NCI-H82 (cell line): ENCODE data around the gene CYTH1.
"Not testable (repeated sequence)": the region's sequence is repeated elsewhere in the genome, so short reads cannot be mapped to it uniquely, and the experiment has no call there.

Experiments used
- DNase-seq: peaks from one replicate; lab custom pipeline; 2025; lab: John Stamatoyannopoulos, UW

The CYTH1 gene

GRCh38 chr17:78759203-78759968 is 22.7 kb downstream of the CYTH1 start:
- DNase-seq: no peak

GRCh38 chr17:78753316-78754250 is 28.5 kb downstream of the CYTH1 start:
- DNase-seq: no peak

DNA sequence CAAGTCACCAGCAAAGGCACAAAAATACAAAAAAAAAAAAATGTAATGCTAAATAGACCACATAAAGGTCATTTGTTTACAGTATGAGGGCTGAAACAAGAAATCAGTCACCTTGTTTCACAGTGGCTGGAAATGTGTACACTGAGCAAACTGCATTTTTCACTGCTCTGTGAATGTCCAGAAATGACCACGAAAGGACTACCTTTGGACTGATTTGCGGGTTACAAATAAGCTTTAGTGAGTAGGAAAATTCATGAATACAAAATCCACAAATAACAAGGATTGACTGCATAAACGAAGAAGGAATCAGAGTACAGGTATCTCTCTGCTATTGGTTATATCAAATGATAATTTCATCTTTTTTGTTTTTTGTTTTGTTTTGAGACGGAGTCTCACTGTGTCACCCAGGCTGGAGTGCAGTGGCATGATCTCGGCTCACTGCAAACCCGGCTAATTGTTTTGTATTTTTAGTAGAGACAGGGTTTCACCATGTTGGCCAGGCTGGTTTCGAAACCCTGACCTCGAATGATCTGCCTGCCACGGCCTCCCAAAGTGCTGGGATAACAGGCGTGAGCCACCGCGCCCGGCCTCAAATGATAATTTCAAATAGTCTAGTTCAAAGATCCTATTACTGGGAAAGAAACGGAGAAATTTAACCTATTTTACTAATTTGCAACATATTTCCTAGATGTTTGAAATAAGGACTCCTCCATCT is 30.5 kb downstream of the CYTH1 start:
- DNase-seq: no peak

DNA sequence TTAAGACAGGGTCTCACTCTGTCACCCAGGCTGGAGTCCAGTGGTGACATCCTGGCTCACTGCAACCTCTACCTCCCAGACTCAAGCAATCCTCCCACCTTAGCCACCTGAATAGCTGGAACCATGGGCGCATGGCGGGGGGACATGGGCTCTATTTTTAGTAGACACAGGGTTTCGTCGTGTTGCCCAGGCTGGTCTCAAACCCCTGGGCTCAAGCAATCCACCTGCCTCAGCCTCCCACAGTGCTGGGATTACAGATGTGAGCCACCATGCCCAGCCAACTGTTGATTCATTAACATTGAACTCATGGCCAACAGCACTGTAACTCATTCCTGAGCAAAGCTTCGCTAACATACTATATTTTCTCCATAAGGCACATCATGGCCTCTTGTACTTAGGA is 31.1 kb downstream of the CYTH1 start:
- DNase-seq: not testable (repeated sequence)

DNA sequence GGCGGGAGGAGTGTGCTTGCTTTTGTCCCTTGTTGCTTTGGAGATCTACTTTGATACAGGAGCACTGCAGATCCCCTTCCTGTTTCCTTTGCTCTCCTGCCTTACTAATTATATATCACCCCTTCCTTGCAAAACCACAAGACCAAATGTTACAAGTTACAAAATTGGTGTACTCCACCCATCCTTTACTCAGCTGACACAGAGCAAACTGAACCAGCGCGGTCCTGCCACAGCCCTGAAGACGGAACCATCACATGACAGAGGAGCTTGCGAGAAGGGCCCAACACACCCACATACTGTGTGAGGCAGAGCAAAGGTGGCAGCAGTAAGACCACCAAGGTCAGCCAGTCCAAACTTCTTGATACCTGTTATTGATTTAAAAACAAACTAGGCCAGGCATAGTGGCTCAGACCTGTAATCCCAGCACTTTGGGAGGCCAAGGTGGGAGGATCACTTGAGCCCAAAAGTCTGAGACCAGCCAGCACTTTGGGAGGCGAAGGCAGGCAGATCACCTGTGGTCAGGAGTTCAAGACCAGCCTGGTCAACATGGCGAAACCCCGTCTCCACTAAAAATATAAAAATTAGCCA is 33.2 kb downstream of the CYTH1 start:
- DNase-seq: no peak

DNA sequence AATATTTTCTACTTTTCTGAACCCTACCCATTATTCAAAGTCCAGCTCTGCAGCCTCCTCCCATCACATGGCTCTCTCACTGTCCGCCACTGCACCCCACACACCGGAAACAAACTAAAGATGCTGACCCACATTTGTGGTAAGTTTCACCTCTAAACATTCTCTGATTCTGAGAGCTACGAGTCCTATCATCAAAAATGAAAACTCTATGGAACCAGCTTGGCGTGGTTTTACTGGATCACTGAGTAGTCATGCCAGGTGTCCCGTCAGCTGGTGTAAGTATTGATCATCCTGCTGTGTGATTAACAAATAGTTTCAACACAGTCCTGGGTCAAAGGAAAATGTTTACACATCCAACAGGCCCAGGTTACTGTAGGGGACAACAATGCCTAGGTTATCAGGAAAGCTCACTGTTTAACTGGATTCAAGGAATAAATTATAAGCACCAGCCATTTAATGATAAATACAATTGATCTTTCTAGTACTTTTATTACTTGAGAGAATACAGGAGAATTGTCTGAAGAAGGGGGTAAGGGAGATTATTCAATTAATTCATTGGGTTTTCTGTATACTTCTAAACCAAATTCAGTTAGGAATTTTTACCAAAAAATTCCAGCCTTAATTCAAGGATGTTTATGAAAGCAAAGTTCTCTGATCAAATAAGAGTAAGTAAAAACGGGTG is 33.9 kb downstream of the CYTH1 start:
- no peak for DNase-seq

DNA sequence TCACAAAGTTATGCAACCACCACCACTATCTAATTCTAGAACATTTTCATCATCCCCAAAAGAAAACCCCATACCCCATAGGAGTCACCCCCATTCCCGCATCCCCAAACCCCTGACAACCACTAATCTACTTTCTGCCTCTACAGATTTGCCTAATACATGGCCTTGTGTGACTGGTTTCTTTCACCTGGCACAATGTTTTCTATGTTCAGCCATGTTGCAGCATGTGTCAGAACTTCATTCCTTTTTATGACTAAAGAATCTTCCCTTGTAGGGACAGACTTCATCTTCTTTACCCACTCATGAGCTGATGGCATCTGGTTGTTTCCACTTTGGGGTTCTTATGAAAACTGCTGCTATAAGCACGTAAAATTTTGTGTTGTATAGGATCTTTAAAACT is 34.6 kb downstream of the CYTH1 start:
- DNase-seq: no peak

DNA sequence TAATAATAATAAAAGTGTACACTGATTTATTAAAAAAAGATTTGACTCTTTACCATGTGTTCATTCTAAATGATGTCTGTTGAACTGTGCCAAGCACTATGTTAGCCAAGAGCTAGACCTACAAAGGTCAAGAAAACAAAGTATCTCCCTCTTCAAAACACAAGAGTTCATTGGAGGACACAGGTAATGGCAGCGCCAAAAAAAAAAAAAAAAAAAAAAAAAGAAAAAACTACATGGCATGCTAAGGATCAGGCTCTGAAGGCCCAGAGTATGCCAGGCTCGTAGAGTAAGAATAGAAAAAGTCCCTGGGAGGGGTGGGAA is 35.2 kb downstream of the CYTH1 start:
- no peak for DNase-seq

GRCh38 chr17:78746263-78746948 is 35.7 kb downstream of the CYTH1 start:
- no peak for DNase-seq

DNA sequence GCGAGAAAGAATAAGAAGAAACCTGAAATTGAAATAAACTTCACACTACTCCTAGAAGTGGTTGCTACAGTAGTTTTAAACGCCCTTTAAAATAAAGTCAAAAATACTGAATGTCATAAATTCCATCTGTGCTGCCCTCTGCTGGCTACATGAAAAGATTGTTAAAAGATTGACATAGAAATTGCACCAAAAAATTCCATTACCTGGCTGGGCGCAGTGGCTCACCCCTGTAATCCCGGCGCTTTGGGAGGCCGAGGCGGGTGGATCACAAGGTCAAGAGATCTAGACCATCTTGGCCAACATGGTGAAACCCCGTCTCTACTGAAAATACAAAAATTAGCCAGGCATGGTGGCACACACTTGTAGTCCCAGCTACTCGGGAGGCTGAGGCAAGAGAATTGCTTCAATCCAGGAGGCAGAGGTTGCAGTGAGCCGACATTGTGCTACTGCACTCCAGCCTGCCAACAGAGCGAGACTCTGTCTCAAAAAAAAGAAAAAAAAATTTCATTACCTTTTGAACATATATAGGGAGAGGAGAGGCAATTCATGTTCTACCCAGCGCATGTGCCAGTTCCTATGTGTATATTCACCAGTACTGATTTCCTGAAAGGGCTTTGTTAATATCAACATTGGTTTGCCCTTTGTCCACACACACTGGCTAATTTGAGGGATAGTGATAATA is 36.5 kb downstream of the CYTH1 start:
- peak; percentile 36 for DNase-seq

GRCh38 chr17:78742901-78743300 is 39.2 kb downstream of the CYTH1 start:
- DNase-seq: no peak

- no peak for DNase-seq
These were observed 40.3 kb downstream of the CYTH1 start for GRCh38 chr17:78741644-78742284.

DNA sequence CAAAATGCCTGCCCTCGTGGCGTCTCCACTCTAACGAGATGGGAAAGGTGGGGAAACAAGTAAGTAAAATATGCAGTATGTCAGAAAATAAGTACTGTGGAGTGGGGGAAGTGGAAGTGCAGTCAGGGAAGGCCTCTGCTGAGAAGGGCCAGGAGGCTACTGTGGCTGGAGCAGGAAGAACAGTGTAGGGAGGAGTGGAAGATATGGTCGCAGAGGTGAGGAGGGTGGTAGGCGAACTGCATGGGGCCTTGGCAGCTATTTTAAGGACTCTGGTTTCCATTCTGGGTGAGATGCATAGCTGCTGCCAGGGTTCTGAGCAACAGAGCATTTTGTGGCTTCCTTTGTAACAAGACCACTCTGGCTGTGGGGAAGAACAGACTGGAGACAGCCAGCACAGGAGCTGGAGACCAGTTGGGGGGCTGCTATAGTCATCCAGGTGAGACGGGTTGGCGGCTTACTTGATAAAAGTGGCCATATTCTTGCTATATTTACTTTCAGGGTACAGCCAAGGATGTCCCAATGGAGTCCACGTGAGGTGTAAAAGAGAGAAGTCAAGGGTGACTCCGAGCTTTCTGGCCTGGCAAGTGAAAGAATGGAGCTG is 42.6 kb downstream of the CYTH1 start:
- no peak for DNase-seq

- no peak for DNase-seq
These were observed 43.4 kb downstream of the CYTH1 start for GRCh38 chr17:78738698-78739097.

- no peak for DNase-seq
These were observed 43.8 kb downstream of the CYTH1 start for GRCh38 chr17:78738278-78738677.

GRCh38 chr17:78737332-78737731 is 44.7 kb downstream of the CYTH1 start:
- no peak for DNase-seq

DNA sequence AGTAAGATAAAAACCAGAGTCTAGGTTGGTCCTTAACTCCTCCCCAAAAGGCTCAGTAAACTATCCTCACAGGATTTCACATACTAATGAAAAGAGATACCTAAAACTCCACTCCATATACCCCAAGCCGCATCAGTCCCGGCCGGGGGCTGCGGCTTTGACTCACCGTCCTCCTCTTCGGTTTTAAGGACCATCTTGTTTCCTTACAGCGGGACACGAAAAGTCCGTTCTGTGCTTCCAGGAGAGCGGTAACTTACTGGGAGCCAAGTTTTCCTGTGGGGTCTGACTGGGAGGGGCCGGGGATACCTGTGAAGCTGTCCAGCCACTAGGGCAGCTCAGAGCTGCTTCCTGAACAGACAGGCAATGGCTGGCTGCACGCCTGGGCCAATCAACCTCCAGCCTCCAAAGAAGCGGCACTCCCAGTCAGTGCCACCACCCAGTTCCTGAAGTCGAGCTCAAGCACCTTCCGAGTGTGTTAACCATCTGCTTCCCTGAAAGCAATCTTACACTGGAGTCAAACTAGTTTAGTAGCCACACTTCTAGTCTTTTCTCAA is 45.5 kb downstream of the CYTH1 start:
- DNase-seq: peak; percentile 62

DNA sequence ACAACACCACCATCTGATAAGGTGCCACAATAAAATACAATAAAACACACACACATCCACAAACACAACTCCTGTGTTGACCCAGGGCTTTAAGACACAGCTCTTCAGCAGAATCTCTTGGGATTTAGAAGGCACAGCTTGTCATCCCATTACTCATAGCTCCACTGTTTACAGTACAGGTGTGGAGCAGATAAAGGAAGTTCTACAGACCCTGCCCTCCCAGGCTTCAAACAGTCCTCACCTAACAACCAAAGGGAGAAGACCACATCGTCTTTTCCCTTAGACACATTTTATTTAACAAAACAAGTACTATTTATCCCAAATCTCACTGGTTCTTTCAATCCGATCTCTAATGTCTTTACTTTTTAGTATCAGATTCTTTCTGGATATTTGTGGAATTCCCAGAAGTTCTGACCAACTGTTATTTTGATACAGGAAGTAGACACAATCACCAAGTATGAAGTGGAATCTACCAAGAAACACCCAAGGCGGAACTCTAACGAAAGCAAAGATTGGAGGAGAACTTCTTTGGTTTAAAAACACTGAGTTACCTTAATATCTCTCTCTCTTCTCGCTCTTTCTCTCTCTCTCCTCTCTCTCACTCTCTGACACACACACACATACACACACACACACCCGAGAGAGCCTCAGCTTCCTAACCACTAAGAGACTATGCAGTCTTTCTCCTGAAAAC is 46.1 kb downstream of the CYTH1 start:
- DNase-seq: peak; percentile 53
